NCI-H2029 (cell line): ENCODE measurements around the gene DAZAP1.
"Not testable (repeated sequence)": the region's sequence is repeated elsewhere in the genome, so short reads cannot be mapped to it uniquely, and the experiment has no call there.

Source experiments
- DNase-seq: peaks from one replicate; lab custom pipeline; 2025; lab: John Stamatoyannopoulos, UW

Gene DAZAP1

GRCh38 chr19:1410789-1411188, 3.4 kb downstream of the DAZAP1 start:
- no peak for DNase-seq

- DNase-seq = no peak
Observed at GRCh38 chr19:1411255-1412191, 4.1 kb downstream of the DAZAP1 start.

- no peak for DNase-seq
Observed at GRCh38 chr19:1412323-1412923, 5.0 kb downstream of the DAZAP1 start.

GRCh38 chr19:1412995-1413800, 5.8 kb downstream of the DAZAP1 start:
- DNase-seq = no peak

GRCh38 chr19:1416014-1416841, 8.8 kb downstream of the DAZAP1 start:
- DNase-seq = no peak

GRCh38 chr19:1417145-1417544, 9.8 kb downstream of the DAZAP1 start:
- no peak for DNase-seq

- no peak for DNase-seq
Observed at GRCh38 chr19:1417681-1418495, 10.5 kb downstream of the DAZAP1 start.

- no peak for DNase-seq
Observed at GRCh38 chr19:1418496-1418775, 11.1 kb downstream of the DAZAP1 start.

- DNase-seq = no peak
Observed at GRCh38 chr19:1418951-1419738, 11.8 kb downstream of the DAZAP1 start.

GRCh38 chr19:1420085-1420484, 12.7 kb downstream of the DAZAP1 start:
- DNase-seq = not testable (repeated sequence)

GRCh38 chr19:1420590-1420989, 13.2 kb downstream of the DAZAP1 start:
- DNase-seq = no peak

- DNase-seq = no peak
Observed at GRCh38 chr19:1421218-1421957, 14.0 kb downstream of the DAZAP1 start.

GRCh38 chr19:1421958-1422305, 14.5 kb downstream of the DAZAP1 start:
- DNase-seq = no peak

GRCh38 chr19:1422360-1422759, 15.0 kb downstream of the DAZAP1 start:
- no peak for DNase-seq

- DNase-seq = no peak
Observed at GRCh38 chr19:1422943-1423342, 15.6 kb downstream of the DAZAP1 start.

GRCh38 chr19:1423436-1424191, 16.2 kb downstream of the DAZAP1 start:
- no peak for DNase-seq

GRCh38 chr19:1424192-1424955, 17.0 kb downstream of the DAZAP1 start:
- DNase-seq = no peak
